Muscle of leg (tissue), 11 donors: ENCODE measurements around the gene CEP104. TPM values are rescaled to one million over a fixed set of nuclear protein-coding genes. Genes with fewer than 3 reads are reported as not detected.

Experiments used
- DNase-seq: peaks from one replicate; pipeline ENCODE4 v3.0.0; 2013
- H3K27ac ChIP-seq: one replicate; pipeline ENCODE4 v1.5.1; 2013; ENCODE audit warnings: mild to moderate bottlenecking, low read length, control low read depth
- H3K27me3 ChIP-seq: one replicate; pipeline ENCODE4 v1.6.1; 2013; ENCODE audit warnings: low read length; ENCODE audit not compliant: control insufficient read depth, insufficient read depth
- H3K36me3 ChIP-seq: one replicate; pipeline ENCODE4 v1.6.1; 2013; ENCODE audit warnings: low read length; ENCODE audit not compliant: control insufficient read depth, insufficient read depth
- H3K4me1 ChIP-seq: one replicate; pipeline ENCODE4 v1.6.1; 2013; ENCODE audit warnings: low read length; ENCODE audit not compliant: control insufficient read depth, insufficient read depth
- H3K4me3 ChIP-seq: one replicate; pipeline ENCODE4 v1.5.1; 2013; ENCODE audit warnings: low read length, control low read depth
- H3K9me3 ChIP-seq: replicated peaks from 2 replicates; pipeline ENCODE4 v1.6.1; 2013; ENCODE audit warnings: low read depth, low read length; ENCODE audit not compliant: control insufficient read depth
- WGBS: methylation state at CpG from one replicate; pipeline ENCODE4 v1.1.5; 2013; ENCODE audit warnings: missing lambda C conversion rate; ENCODE audit not compliant: insufficient coverage; 5-methylcytosine and 5-hydroxymethylcytosine counted together
- polyA plus RNA-seq, 8 donors: library from polyadenylated mRNA; unstranded; fragments of 120-200 nt; gene quantifications; one replicate each; pipeline versions ENCODE4 v1.2.1 to v1.2.3, GENCODE V29; 2013; ENCODE audit warnings: inconsistent platforms in 1 of 8, low replicate concordance in 1 of 8; ENCODE audit not compliant: insufficient read length in 8 of 8, insufficient read depth in 1 of 8
- total RNA-seq: library from RNA; stranded (reverse); fragments of 120-200 nt; gene quantifications from one replicate; pipeline ENCODE4 v1.2.4, GENCODE V29; 2013

The CEP104 gene
- total and polyA plus RNA-seq, 9 donors, result 8.3 to 19.7 (median 17.2) TPM

GRCh38 chr1:3902111-3902511 lies 45.1 kb upstream of the CEP104 start:
- H3K4me3 ChIP-seq, result no peak overlapping the region
- H3K27ac ChIP-seq, result peak overlapping the region; percentile 47
- H3K36me3 ChIP-seq, result no peaks in the 10 kb centered on the region
- no peaks in the 10 kb centered on the region for H3K27me3 ChIP-seq
- no peak for DNase-seq
- H3K4me1 ChIP-seq, result peaks cover 36% of the 10 kb centered on the region
- H3K9me3 ChIP-seq, result peaks cover 11% of the 10 kb centered on the region
- WGBS, result 100% methylated on average over 4 of the region's 15 CpGs

GRCh38 chr1:3900969-3901529 lies 44.0 kb upstream of the CEP104 start:
- H3K27me3 ChIP-seq, result no peaks in the 10 kb centered on the region
- H3K27ac ChIP-seq, result peak overlapping the region; percentile 97
- H3K9me3 ChIP-seq, result peaks cover 14% of the 10 kb centered on the region
- peaks cover 36% of the 10 kb centered on the region for H3K4me1 ChIP-seq
- peak overlapping the region; percentile 81 for H3K4me3 ChIP-seq
- under 1% methylated on average over 43 of the region's 51 CpGs for WGBS
- H3K36me3 ChIP-seq, result no peaks in the 10 kb centered on the region
- DNase-seq, result peak; percentile 99

GRCh38 chr1:3900150-3900968 lies 43.3 kb upstream of the CEP104 start, which contains the start of gene C1orf174:
Gene C1orf174, minus strand, starts transcription at chr1:3900272. Its CDS starts 86 bp downstream, at chr1:3900186.
- H3K36me3 ChIP-seq, result peaks cover under 1% of the 10 kb centered on the region
- H3K9me3 ChIP-seq, result peaks cover 14% of the 10 kb centered on the region
- DNase-seq, result peak; percentile 100
- WGBS, result under 1% methylated on average over 31 of the region's 58 CpGs
- no peaks in the 10 kb centered on the region for H3K27me3 ChIP-seq
- peak within 1 kb of the TSS; percentile 97 for H3K27ac ChIP-seq
- H3K4me3 ChIP-seq, result peak within 1 kb of the TSS; percentile 81
- peaks cover 35% of the 10 kb centered on the region for H3K4me1 ChIP-seq

GRCh38 chr1:3899754-3900149 lies 42.7 kb upstream of the CEP104 start:
- DNase-seq, result no peak
- 0% methylated on average over 26 of the region's 26 CpGs for WGBS
- Histone ChIP-seq H3K27ac (peak overlapping the region; percentile 97), H3K4me1 (peaks cover 34% of the 10 kb centered on the region), H3K36me3 (peaks cover 6% of the 10 kb centered on the region), H3K9me3 (peaks cover 14% of the 10 kb centered on the region), H3K4me3 (peak overlapping the region; percentile 81), H3K27me3 (no peaks in the 10 kb centered on the region)

GRCh38 chr1:3898994-3899753 lies 42.2 kb upstream of the CEP104 start:
- Histone ChIP-seq H3K27me3 (no peaks in the 10 kb centered on the region), H3K4me1 (peaks cover 29% of the 10 kb centered on the region)

GRCh38 chr1:3898475-3898735 lies 41.4 kb upstream of the CEP104 start:
- Histone ChIP-seq H3K27me3 (no peaks in the 10 kb centered on the region), H3K4me1 (peaks cover 22% of the 10 kb centered on the region), H3K4me3 (no peak overlapping the region), H3K9me3 (peaks cover 14% of the 10 kb centered on the region), H3K27ac (no peak overlapping the region), H3K36me3 (peaks cover 6% of the 10 kb centered on the region)
- DNase-seq, result no peak

More at GRCh38 chr1:3898994-3899753, 42.2 kb upstream of the CEP104 start:
- peaks cover 14% of the 10 kb centered on the region for H3K9me3 ChIP-seq
- 32% methylated on average over 9 of the region's 10 CpGs for WGBS
- peak overlapping the region; percentile 97 for H3K27ac ChIP-seq
- peaks cover 6% of the 10 kb centered on the region for H3K36me3 ChIP-seq
- no peak for DNase-seq
- peak overlapping the region; percentile 81 for H3K4me3 ChIP-seq

GRCh38 chr1:3896396-3897000 lies 39.5 kb upstream of the CEP104 start:
- no peak overlapping the region for H3K4me3 ChIP-seq
- H3K9me3 ChIP-seq, result peaks cover 14% of the 10 kb centered on the region
- H3K36me3 ChIP-seq, result peaks cover 11% of the 10 kb centered on the region
- no peak overlapping the region for H3K27ac ChIP-seq
- no peak for DNase-seq
- no peaks in the 10 kb centered on the region for H3K27me3 ChIP-seq
- no CpG with 5 or more reads among the region's 7 CpGs for WGBS
- peaks cover 13% of the 10 kb centered on the region for H3K4me1 ChIP-seq

GRCh38 chr1:3895951-3896325 lies 38.9 kb upstream of the CEP104 start:
- no peaks in the 10 kb centered on the region for H3K27me3 ChIP-seq
- H3K4me1 ChIP-seq, result peaks cover 11% of the 10 kb centered on the region
- WGBS, result no CpG with 5 or more reads among the region's 4 CpGs
- peaks cover 16% of the 10 kb centered on the region for H3K36me3 ChIP-seq
- no peak overlapping the region for H3K27ac ChIP-seq
- H3K9me3 ChIP-seq, result peaks cover 14% of the 10 kb centered on the region
- no peak for DNase-seq
- no peak overlapping the region for H3K4me3 ChIP-seq

- no peaks in the 10 kb centered on the region for H3K27me3 ChIP-seq
- no peak overlapping the region for H3K4me3 ChIP-seq
- H3K36me3 ChIP-seq, result peaks cover 21% of the 10 kb centered on the region
- peaks cover 14% of the 10 kb centered on the region for H3K9me3 ChIP-seq
- DNase-seq, result no peak
- H3K27ac ChIP-seq, result no peak overlapping the region
- 93% methylated on average over 13 of the region's 13 CpGs for WGBS
- H3K4me1 ChIP-seq, result peaks cover 11% of the 10 kb centered on the region
These were observed 38.4 kb upstream of the CEP104 start for GRCh38 chr1:3895279-3895950.
